Cardiac muscle cell (in vitro differentiated cells and primary cell): ENCODE data around the gene STARD8. TPM values are rescaled to one million over a fixed set of nuclear protein-coding genes. Genes with fewer than 3 reads are reported as not detected.

Experiments
- DNase-seq, 2 donors: peaks; one replicate each; pipeline versions ENCODE4 v3.0.0 to v3.0.0-alpha.2; 2010 to 2017; ENCODE audit warnings: low read depth in 1 of 2, low spot score in 1 of 2
- H3K27ac ChIP-seq: fragments of 200-600 bp; sonication (generic); 2 replicates; pipeline ENCODE4 v1.5.1; 2016
- H3K27me3 ChIP-seq: fragments of 200-600 bp; sonication (generic); 2 replicates; pipeline ENCODE4 v1.6.0; 2016; ENCODE audit warnings: control low read depth
- H3K36me3 ChIP-seq: fragments of 200-600 bp; sonication (generic); 2 replicates; pipeline ENCODE4 v1.5.1; 2016; ENCODE audit warnings: control low read depth
- H3K4me1 ChIP-seq: fragments of 200-600 bp; sonication (generic); 2 replicates; pipeline ENCODE4 v1.8.1; 2017; ENCODE audit warnings: low read depth, mild to moderate bottlenecking, mixed run types
- H3K4me3 ChIP-seq: fragments of 200-600 bp; sonication (generic); 2 replicates; pipeline ENCODE4 v1.5.1; 2016; ENCODE audit warnings: mild to moderate bottlenecking
- H3K9me3 ChIP-seq: fragments of 200-600 bp; sonication (generic); 2 replicates; pipeline ENCODE4 v1.5.1; 2017; ENCODE audit warnings: low read depth, mild to moderate bottlenecking, control low read depth
- polyA plus RNA-seq: library from polyadenylated mRNA; unstranded; fragments of >200 nt; fragmentation: Nextera tagmentation; extraction: Ambion mirVana; gene quantifications from 2 replicates; pipeline ENCODE4 v1.2.1, GENCODE V29; 2016
- total RNA-seq: library from RNA; depleted of rRNA; stranded (reverse); fragments of >200 nt; gene quantifications from 2 replicates; pipeline ENCODE4 v1.2.3, GENCODE V29; 2016
- TF ChIP-seq, protein P1 (sequence below): IDR thresholded peaks from 2 replicates; pipeline ENCODE4 v1.5.1; 2012; ENCODE audit warnings: low read depth, mild to moderate bottlenecking, low read length

The STARD8 gene
- total and polyA plus RNA-seq, 2 experiments from 2014 or later: 0.60 to 1.9 TPM

DNA sequence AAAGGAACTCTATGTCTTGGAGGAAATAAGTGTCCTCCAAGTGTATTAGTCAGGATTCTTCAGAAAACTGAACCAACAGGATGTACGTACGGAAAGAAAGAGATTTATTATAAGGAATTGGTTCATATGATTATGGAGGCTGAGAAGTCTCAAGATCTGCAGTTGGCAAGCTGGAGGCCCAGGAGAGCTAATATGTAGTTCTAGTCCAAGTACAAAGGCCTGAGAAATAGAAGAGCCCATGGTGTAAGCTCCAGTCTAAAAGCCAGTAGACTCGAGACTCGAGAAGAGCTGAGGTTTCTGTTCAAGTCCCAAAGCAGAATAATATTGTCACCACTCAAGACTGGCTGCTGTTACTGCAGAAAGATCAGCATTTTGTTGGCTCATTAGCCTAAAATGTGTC, 116.0 kb downstream of the STARD8 start:
- Histone ChIP-seq H3K36me3 (no peaks in the 10 kb centered on the region), H3K4me1 (no peaks in the 10 kb centered on the region), H3K9me3 (no peaks in the 10 kb centered on the region), H3K27ac (no peak overlapping the region), H3K27me3 (no peaks in the 10 kb centered on the region), H3K4me3 (no peak overlapping the region)
- no peak for DNase-seq
- TF ChIP-seq, protein P1, sequence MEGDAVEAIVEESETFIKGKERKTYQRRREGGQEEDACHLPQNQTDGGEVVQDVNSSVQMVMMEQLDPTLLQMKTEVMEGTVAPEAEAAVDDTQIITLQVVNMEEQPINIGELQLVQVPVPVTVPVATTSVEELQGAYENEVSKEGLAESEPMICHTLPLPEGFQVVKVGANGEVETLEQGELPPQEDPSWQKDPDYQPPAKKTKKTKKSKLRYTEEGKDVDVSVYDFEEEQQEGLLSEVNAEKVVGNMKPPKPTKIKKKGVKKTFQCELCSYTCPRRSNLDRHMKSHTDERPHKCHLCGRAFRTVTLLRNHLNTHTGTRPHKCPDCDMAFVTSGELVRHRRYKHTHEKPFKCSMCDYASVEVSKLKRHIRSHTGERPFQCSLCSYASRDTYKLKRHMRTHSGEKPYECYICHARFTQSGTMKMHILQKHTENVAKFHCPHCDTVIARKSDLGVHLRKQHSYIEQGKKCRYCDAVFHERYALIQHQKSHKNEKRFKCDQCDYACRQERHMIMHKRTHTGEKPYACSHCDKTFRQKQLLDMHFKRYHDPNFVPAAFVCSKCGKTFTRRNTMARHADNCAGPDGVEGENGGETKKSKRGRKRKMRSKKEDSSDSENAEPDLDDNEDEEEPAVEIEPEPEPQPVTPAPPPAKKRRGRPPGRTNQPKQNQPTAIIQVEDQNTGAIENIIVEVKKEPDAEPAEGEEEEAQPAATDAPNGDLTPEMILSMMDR: no peak

Other genes with a start within 250 kb of the STARD8 start
- 4.7 and 7.0 TPM in 2 replicates for gene OPHN1, start 214.2 kb upstream of the STARD8 start, total RNA-seq
- gene OPHN1, start 214.2 kb upstream of the STARD8 start, polyA plus RNA-seq: 2.4 and 2.8 TPM in 2 replicates
- gene YIPF6, start 148.6 kb upstream of the STARD8 start, total RNA-seq: 17.0 and 20.7 TPM in 2 replicates
- gene YIPF6, start 148.6 kb upstream of the STARD8 start, polyA plus RNA-seq: 39.2 and 53.9 TPM in 2 replicates
- gene EFNB1, start 181.4 kb downstream of the STARD8 start, total RNA-seq: 43.6 and 46.0 TPM in 2 replicates
- 27.2 and 29.9 TPM in 2 replicates for gene EFNB1, start 181.4 kb downstream of the STARD8 start, polyA plus RNA-seq